PC-9 (cell line): ENCODE results near the gene ARL2BP.

Experiments used
- CTCF ChIP-seq: fragments of 200-600 bp; sonication (generic); conservative IDR thresholded peaks from 2 replicates; pipeline ENCODE4 v1.6.1; 2017; ENCODE audit warnings: mixed run types, antibody characterized with exemption, mild to moderate bottlenecking, moderate library complexity
- EZH2 ChIP-seq: fragments of 200-600 bp; sonication (generic); IDR thresholded peaks from 2 replicates; pipeline ENCODE4 v1.8.0; 2017; ENCODE audit warnings: antibody characterized with exemption, low read depth

GRCh38 chr16:57226701-57227621 lies 18.1 kb upstream of the ARL2BP start:
- TF ChIP-seq CTCF (no peak), EZH2 (no peak)
